GM21528 (cell line): ENCODE results near the gene SLC16A12.

Source experiments
- ATAC-seq: cut with Tn5 transposase; IDR thresholded peaks from one replicate; pipeline ENCODE4 v1.9.1; 2021; ENCODE audit warnings: mild to moderate bottlenecking, moderate library complexity; ENCODE audit not compliant: unreplicated experiment, low FRiP score

The SLC16A12 gene

GRCh38 chr10:89535171-89536012 lies at the start of gene SLC16A12:
Gene SLC16A12 (minus strand): TSS chr10:89535594. CDS start chr10:89462578, 73,016 bp downstream.
- no peak for ATAC-seq

- no peak for ATAC-seq
These were observed 46.6 kb upstream of the SLC16A12 start for GRCh38 chr10:89582022-89582421.

DNA sequence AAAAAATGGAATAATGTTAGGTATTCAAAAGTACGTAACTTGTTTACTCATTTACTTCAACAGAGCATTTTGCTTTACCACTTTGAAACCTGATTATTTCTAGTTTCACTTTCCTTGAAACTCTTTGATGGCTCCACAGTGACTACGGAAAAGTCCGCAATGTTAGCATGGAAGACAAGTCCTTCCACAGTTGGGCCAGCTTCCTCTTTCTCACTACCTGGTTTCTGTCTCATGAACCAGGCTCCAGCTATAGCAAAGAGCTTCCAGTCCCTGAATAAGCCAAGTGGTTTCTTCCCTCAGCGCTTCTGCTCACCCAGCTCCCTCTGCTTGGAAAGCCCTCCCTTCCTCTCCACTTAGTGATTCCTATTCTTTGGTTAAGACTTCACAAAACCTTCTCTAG lies 44.8 kb upstream of the SLC16A12 start:
- ATAC-seq = no peak

GRCh38 chr10:89576696-89577095 lies 41.3 kb upstream of the SLC16A12 start:
- no peak for ATAC-seq

DNA sequence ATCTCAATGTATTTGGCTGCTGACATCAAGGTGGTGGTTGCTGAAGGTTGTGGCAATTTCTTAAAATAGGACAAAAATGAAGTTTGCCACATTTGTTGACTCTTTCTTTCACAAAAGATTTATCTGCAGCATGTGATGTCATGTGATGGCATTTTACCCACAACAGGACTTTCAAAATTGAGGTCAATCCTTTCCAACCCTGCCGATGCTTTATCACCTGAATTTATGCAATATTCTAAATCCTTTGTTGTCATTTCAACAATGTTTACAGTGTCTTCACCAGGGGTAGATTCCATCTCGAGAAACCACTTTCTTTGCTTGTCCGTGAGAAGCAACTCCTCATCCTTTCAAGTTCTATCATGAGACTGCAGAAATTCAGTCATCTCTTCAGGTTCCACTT lies 40.6 kb upstream of the SLC16A12 start:
- ATAC-seq = no peak

GRCh38 chr10:89575031-89575430 lies 39.6 kb upstream of the SLC16A12 start:
- ATAC-seq = no peak

- ATAC-seq = no peak
These were observed 39.0 kb upstream of the SLC16A12 start for GRCh38 chr10:89574368-89574767.

- ATAC-seq = no peak
These were observed 32.3 kb upstream of the SLC16A12 start for GRCh38 chr10:89567576-89568245.

- ATAC-seq = no peak
These were observed 31.6 kb upstream of the SLC16A12 start for GRCh38 chr10:89566992-89567391.

GRCh38 chr10:89566095-89566950 lies 30.9 kb upstream of the SLC16A12 start:
- ATAC-seq = no peak

- ATAC-seq = no peak
These were observed 29.8 kb upstream of the SLC16A12 start for GRCh38 chr10:89565180-89565579.

DNA sequence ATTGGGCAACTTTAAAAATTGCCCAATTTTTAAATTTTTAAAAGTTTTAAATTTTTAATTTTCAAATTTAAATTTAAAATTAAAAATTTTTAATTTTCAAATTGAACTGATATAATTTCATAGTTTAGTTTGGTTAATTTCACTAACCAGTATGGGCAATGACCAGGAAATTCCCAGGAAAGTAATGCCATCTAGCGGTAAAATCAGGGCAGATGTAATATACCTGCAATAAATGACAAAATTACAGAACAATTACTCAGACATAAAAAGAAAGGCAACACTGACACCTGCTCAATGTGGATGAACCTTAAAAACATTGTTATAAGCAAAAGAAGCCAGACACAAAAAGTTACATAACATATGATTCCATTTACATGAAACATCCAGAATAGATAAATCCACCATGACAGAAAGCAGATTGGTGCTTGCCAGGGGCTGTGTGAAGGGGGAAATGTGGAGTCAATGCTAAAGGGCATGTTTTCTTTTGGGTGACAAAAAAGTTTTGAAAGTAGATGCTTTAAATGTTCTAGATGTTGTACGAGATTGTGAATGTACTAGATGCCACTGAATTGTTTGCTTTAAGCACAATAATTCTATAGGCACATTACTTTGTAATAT lies 28.6 kb upstream of the SLC16A12 start:
- no peak for ATAC-seq

DNA sequence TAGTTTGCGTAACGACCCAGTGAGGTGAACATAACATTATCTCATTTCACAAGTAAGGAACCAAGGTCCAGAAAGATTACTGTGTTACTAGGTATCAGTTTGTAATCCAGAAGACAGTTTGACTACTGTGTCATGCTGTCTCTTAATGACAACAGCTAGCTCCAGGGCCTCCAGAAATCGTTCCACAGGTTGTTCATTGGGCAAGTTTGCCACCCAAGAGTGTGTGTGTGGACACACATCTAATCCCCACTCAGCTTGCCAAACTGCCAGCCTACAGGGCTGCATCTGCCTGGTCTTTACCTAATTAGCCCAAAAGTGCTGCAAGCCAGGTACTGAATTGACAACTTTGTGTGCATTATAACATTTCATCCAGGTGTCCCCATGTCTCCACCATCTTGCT lies 27.9 kb upstream of the SLC16A12 start:
- ATAC-seq = no peak

GRCh38 chr10:89556600-89556999 lies 21.2 kb upstream of the SLC16A12 start:
- no peak for ATAC-seq

- ATAC-seq = no peak
These were observed 20.5 kb upstream of the SLC16A12 start for GRCh38 chr10:89555688-89556445.

GRCh38 chr10:89554433-89554832 lies 19.0 kb upstream of the SLC16A12 start:
- no peak for ATAC-seq

DNA sequence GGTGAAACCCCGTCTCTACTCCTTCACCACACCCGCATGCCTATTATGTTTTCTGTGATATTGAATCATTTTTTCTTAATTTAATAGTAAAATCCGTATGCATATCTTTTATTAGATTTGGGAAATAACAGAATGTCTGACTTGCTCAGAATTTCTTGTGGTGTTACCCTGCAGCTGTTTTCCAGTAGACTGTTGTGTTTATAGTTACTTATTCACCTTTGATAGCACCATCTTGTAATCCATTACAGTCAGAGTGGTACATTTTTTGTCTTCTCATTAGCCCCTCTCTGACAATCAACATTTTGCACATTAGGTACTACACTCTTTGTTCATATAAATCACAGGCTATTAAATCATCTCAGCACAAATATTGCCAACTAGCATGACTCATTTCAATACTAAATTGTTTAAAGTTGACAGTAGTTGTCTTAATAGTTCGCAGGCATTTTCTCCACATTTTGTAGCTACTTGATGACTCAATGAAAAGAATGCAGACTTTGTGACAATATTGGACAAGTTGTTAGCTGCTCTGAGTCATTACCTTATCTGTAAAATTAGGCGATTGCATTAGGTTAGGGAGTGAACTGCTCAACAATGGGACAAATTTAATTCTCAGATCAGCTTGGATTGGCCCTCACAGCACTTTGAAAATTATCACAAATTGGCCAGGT lies 17.8 kb upstream of the SLC16A12 start:
- ATAC-seq = no peak

DNA sequence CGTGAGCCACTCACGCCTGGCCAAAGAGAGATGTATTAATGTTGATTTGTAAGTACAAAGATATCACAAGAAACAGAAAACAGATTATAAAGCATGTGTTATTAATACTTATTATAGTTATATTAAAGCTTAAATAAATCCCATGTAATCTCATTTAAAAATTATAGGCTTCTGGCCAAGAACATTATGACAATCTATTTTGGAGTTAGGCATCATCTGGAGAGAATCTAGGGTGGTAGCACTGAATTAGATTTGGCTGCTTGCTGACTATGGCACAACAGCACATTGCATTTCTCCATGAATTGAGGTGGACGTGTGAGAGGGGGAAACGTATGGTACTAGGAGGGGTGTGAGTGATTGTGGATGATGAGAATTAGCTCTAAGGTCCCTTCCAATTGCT lies 16.8 kb upstream of the SLC16A12 start:
- ATAC-seq = no peak

DNA sequence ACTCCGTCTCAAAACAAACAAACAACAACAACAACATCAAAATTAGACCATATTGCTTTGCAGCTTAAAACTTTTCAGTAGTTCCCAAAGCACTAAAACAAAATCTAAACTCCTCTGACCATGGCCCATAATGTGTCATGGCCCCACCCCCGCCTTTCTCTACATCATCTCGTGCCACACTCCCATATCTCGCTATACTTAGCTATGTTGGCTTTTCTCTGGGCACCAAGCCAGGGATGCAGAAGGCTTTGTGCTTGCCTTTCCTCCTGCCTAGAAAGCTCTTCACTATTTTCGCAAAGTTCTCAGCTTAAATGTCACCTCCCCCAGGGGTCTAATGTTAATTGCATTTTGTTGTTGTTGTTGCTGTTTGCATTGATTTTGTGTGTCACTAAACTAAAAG lies 15.1 kb upstream of the SLC16A12 start:
- ATAC-seq = no peak
